Measurements from ENCODE around the gene TEF. TPM values are rescaled to one million over a fixed set of nuclear protein-coding genes. Genes with fewer than 3 reads are reported as not detected.

Gene TEF
- total and polyA plus RNA-seq, 2 donors from 2014 or later: 19.4 to 34.9 TPM

DNA sequence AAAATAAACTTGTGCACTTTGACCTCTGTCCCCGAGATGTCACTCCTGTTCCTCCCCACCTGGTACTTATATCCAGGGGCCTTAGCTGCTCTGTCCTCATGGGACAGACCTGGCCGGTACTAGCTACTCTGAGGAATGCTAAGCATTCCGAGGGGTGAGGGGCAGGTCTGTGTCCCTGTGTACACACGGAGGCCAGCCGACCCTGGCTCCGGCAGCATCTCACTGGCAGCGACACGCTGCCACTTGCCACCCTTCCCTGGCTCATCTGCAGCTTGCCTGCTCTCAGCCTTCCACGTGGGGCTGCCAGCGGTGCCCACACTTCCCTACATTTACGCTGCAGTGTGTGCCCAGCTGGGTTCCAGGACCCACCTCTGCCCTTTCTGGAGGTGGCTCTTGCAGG is 21.6 kb upstream of the TEF start:
- Histone ChIP-seq H3K36me3 (ENCODE audit: control insufficient read depth in 2 of 3, insufficient read depth in 3 of 3, low read length in 3 of 3) (peaks cover 0 to 30% (median 3%) of the 10 kb centered on the region in 3 donors), H3K9ac (ENCODE audit: low read length in 3 of 3) (no peak overlapping the region), H3K27me3 (ENCODE audit: control insufficient read depth, insufficient read depth, low read length) (no peaks in the 10 kb centered on the region), H3K4me3 (ENCODE audit: low read length in 3 of 3) (no peak overlapping the region), H3K9me3 (ENCODE audit: control insufficient read depth in 2 of 3, insufficient read depth in 1 of 3, low read length in 3 of 3) (no peaks in the 10 kb centered on the region), H3K27ac (ENCODE audit: low read depth in 2 of 2, low read length in 2 of 2) (peak overlapping the region in 1 of 2 donors; percentile 13), H3K4me1 (ENCODE audit: control insufficient read depth in 2 of 3, insufficient read depth in 2 of 3, low read depth in 1 of 3, low read length in 3 of 3) (peaks cover 0 to 2% (median 0%) of the 10 kb centered on the region in 3 donors)
- FAIRE-seq (no peak), DNase-seq (peak; percentile 59 to 87 (median 68))
- TF ChIP-seq, protein P1, sequence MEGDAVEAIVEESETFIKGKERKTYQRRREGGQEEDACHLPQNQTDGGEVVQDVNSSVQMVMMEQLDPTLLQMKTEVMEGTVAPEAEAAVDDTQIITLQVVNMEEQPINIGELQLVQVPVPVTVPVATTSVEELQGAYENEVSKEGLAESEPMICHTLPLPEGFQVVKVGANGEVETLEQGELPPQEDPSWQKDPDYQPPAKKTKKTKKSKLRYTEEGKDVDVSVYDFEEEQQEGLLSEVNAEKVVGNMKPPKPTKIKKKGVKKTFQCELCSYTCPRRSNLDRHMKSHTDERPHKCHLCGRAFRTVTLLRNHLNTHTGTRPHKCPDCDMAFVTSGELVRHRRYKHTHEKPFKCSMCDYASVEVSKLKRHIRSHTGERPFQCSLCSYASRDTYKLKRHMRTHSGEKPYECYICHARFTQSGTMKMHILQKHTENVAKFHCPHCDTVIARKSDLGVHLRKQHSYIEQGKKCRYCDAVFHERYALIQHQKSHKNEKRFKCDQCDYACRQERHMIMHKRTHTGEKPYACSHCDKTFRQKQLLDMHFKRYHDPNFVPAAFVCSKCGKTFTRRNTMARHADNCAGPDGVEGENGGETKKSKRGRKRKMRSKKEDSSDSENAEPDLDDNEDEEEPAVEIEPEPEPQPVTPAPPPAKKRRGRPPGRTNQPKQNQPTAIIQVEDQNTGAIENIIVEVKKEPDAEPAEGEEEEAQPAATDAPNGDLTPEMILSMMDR (IDR thresholded peaks at IDR 0.05; ENCODE audit: borderline replicate concordance, extremely low read depth, insufficient read depth): no peak
- intact Hi-C loops (cut with DNase I): no loop called here

DNA sequence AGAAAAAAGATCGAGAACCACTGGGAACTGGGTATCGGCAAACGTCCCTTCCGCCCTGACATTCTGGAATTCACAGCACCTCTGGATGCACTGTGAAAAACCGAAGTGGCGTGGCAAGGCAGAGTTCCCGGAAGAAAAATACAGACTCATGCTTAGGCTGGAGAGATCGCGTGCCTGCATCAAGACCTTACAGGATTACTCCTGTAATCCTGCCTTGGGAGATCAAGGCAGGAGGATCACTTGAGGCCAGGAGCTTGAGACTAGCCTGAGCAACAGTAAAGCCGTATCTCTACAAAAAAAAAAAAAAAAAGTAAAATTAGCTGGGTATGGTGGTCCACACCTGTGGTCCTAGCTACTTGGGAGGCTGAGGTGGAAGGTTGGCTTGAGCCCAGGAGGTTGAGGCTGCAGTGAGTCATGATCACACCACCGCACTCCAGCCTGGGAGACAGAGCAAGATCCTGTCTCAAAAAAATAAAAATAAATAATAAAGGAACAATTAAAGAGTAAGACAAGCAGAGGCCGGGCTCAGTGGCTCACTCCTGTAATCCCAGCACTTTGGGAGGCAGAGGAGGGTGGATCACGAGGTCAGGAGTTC is 19.9 kb upstream of the TEF start:
- FAIRE-seq (no peak), DNase-seq (no peak)
- TF ChIP-seq, protein P1 (IDR thresholded peaks at IDR 0.05; ENCODE audit: borderline replicate concordance, extremely low read depth, insufficient read depth): no peak
- H3K27ac ChIP-seq (ENCODE audit: low read depth in 2 of 2, low read length in 2 of 2): no peak overlapping the region
- H3K9me3 ChIP-seq (ENCODE audit: control insufficient read depth in 2 of 3, insufficient read depth in 1 of 3, low read length in 3 of 3): no peaks in the 10 kb centered on the region
- intact Hi-C loops (cut with DNase I): no loop called here
- no peak overlapping the region for H3K9ac ChIP-seq (ENCODE audit: low read length in 3 of 3)
- no peaks in the 10 kb centered on the region for H3K27me3 ChIP-seq (ENCODE audit: control insufficient read depth, insufficient read depth, low read length)
- H3K4me3 ChIP-seq (ENCODE audit: low read length in 3 of 3): no peak overlapping the region
- H3K4me1 ChIP-seq (ENCODE audit: control insufficient read depth in 2 of 3, insufficient read depth in 2 of 3, low read depth in 1 of 3, low read length in 3 of 3): peaks cover 0 to 13% (median 11%) of the 10 kb centered on the region in 3 donors
- H3K36me3 ChIP-seq (ENCODE audit: control insufficient read depth in 2 of 3, insufficient read depth in 3 of 3, low read length in 3 of 3): peaks cover 0 to 14% (median 0%) of the 10 kb centered on the region in 3 donors

DNA sequence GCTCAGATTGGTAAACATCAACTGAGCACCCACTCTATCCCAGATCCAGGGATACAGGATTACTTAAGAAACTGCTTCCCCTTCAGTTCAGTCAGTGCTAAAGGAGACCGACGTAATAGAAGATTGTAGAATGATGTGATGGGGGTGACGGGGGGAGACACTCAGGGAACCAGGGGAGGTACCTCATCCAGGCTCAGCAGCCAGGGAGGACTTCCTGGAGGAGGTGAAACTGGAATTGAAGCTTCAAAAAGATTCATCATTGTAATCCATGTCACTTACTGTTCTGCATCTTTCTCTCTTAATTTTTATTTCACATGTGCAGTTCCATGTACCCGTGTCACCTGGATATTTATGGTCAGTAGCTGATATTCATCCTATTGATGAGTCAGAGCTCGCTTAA is 19.1 kb upstream of the TEF start:
- Histone ChIP-seq H3K27me3 (ENCODE audit: control insufficient read depth, insufficient read depth, low read length) (no peaks in the 10 kb centered on the region), H3K4me1 (ENCODE audit: control insufficient read depth in 2 of 3, insufficient read depth in 2 of 3, low read depth in 1 of 3, low read length in 3 of 3) (peaks cover 0 to 20% (median 11%) of the 10 kb centered on the region in 3 donors), H3K4me3 (ENCODE audit: low read length in 3 of 3) (no peak overlapping the region), H3K36me3 (ENCODE audit: control insufficient read depth in 2 of 3, insufficient read depth in 3 of 3, low read length in 3 of 3) (peaks cover 0 to 14% (median 0%) of the 10 kb centered on the region in 3 donors), H3K9ac (ENCODE audit: low read length in 3 of 3) (no peak overlapping the region), H3K27ac (ENCODE audit: low read depth in 2 of 2, low read length in 2 of 2) (no peak overlapping the region), H3K9me3 (ENCODE audit: control insufficient read depth in 2 of 3, insufficient read depth in 1 of 3, low read length in 3 of 3) (no peaks in the 10 kb centered on the region)
- no peak for DNase-seq
- intact Hi-C loops (cut with DNase I): no loop called here
- TF ChIP-seq, protein P1 (IDR thresholded peaks at IDR 0.05; ENCODE audit: borderline replicate concordance, extremely low read depth, insufficient read depth): no peak
- no peak for FAIRE-seq

All from kidney (tissue), 14 donors.